ENCODE results near the gene LRCH1.

The LRCH1 gene

GRCh38 chr13:46552303-46552682 lies 677 bp upstream of the LRCH1 start:
- Histone ChIP-seq H3K27ac (ENCODE audit: low read length, poor library complexity, severe bottlenecking) (no peak overlapping the region), H3K79me1 (replicated peaks; ENCODE audit: low read length, poor library complexity, severe bottlenecking) (peaks cover 4% of the 10 kb centered on the region), H3K9me3 (ENCODE audit: control insufficient read depth, low read length) (no peaks in the 10 kb centered on the region), H2BK120ac (ENCODE audit: low read depth, low read length) (no peak overlapping the region), H3K4me1 (ENCODE audit: control insufficient read depth, insufficient read depth, low read depth, low read length) (peaks cover 7% of the 10 kb centered on the region), H2BK5ac (ENCODE audit: low read depth, low read length, poor library complexity, severe bottlenecking) (no peak overlapping the region), H2BK12ac (ENCODE audit: low read length in 2 of 2) (peak overlapping the region; percentile 50 to 83), H3K23ac (ENCODE audit: low read length in 2 of 2) (no peak overlapping the region), H4K91ac (ENCODE audit: low read length) (no peak overlapping the region), H3K27me3 (ENCODE audit: control insufficient read depth in 1 of 2, insufficient read depth in 1 of 2, low read length in 2 of 2) (no peaks in the 10 kb centered on the region), H2AFZ (ENCODE audit: low read depth, low read length) (peak overlapping the region; percentile 67), H4K8ac (ENCODE audit: low read length) (no peak overlapping the region), H3K4ac (ENCODE audit: low read depth in 1 of 2, low read length in 2 of 2) (peak overlapping the region in 1 of 2 experiments; percentile 73), H2BK15ac (ENCODE audit: low read depth, poor library complexity, severe bottlenecking) (no peak overlapping the region), H3K4me2 (ENCODE audit: low read length, poor library complexity, severe bottlenecking) (peak overlapping the region; percentile 87), H3K4me3 (ENCODE audit: insufficient read depth in 1 of 2, low read depth in 1 of 2, low read length in 2 of 2) (peak overlapping the region; percentile 81 to 86), H3K18ac (ENCODE audit: low read depth in 1 of 2, low read length in 2 of 2) (peak overlapping the region; percentile 61 to 88), H3K9ac (ENCODE audit: low read length) (peak overlapping the region; percentile 86), H3K14ac (ENCODE audit: low read length in 2 of 2) (no peak overlapping the region), H2AK5ac (ENCODE audit: low read length, severe bottlenecking) (peak overlapping the region; percentile 1), H3K36me3 (ENCODE audit: control insufficient read depth in 1 of 2, insufficient read depth in 2 of 2, low read depth in 1 of 2, low read length in 2 of 2) (no peaks in the 10 kb centered on the region)
- DNase-seq: no peak
- 47% methylated on average over 12 of the region's 12 CpGs for WGBS

DNA sequence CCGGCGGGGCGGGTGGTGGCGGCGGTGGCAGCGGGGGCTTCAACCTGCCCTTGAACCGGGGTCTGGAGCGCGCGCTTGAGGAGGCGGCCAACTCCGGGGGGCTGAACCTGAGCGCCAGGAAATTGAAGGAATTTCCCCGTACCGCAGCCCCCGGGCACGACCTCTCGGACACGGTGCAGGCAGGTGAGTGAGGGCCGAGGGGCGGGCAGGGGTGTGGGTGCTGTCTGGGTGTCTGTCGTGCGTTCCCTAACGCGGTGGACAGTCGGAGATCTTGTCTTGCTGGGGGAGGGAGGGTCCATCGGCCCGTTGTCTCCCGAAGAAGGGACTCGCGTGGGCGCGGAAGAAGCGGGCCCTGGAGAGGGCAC lies 533 bp downstream of the LRCH1 start:
- no peak for DNase-seq
- Histone ChIP-seq H3K27ac (ENCODE audit: low read length, poor library complexity, severe bottlenecking) (peak overlapping the region; percentile 44), H3K23ac (ENCODE audit: low read length in 2 of 2) (peak overlapping the region in 1 of 2 experiments; percentile 81), H3K4me1 (ENCODE audit: control insufficient read depth, insufficient read depth, low read depth, low read length) (peaks cover 7% of the 10 kb centered on the region), H3K36me3 (ENCODE audit: control insufficient read depth in 1 of 2, insufficient read depth in 2 of 2, low read depth in 1 of 2, low read length in 2 of 2) (no peaks in the 10 kb centered on the region), H2AFZ (ENCODE audit: low read depth, low read length) (peak overlapping the region; percentile 66), H3K9ac (ENCODE audit: low read length) (peak overlapping the region; percentile 96), H4K91ac (ENCODE audit: low read length) (peak overlapping the region; percentile 55), H3K4me3 (ENCODE audit: insufficient read depth in 1 of 2, low read depth in 1 of 2, low read length in 2 of 2) (peak overlapping the region; percentile 86 to 98), H3K79me1 (replicated peaks; ENCODE audit: low read length, poor library complexity, severe bottlenecking) (peaks cover 4% of the 10 kb centered on the region), H3K4ac (ENCODE audit: low read depth in 1 of 2, low read length in 2 of 2) (peak overlapping the region; percentile 19 to 78), H2BK12ac (ENCODE audit: low read length in 2 of 2) (peak overlapping the region in 1 of 2 experiments; percentile 67), H3K14ac (ENCODE audit: low read length in 2 of 2) (peak overlapping the region in 1 of 2 experiments; percentile 95), H3K18ac (ENCODE audit: low read depth in 1 of 2, low read length in 2 of 2) (peak overlapping the region; percentile 88 to 96), H3K27me3 (ENCODE audit: control insufficient read depth in 1 of 2, insufficient read depth in 1 of 2, low read length in 2 of 2) (no peaks in the 10 kb centered on the region), H2BK120ac (ENCODE audit: low read depth, low read length) (peak overlapping the region; percentile 96), H2AK5ac (ENCODE audit: low read length, severe bottlenecking) (no peak overlapping the region), H4K8ac (ENCODE audit: low read length) (peak overlapping the region; percentile 35), H3K9me3 (ENCODE audit: control insufficient read depth, low read length) (no peaks in the 10 kb centered on the region), H3K4me2 (ENCODE audit: low read length, poor library complexity, severe bottlenecking) (peak overlapping the region; percentile 91), H2BK5ac (ENCODE audit: low read depth, low read length, poor library complexity, severe bottlenecking) (peak overlapping the region; percentile 48), H2BK15ac (ENCODE audit: low read depth, poor library complexity, severe bottlenecking) (peak overlapping the region; percentile 92)
- WGBS: 0% methylated on average over 30 of the region's 34 CpGs

DNA sequence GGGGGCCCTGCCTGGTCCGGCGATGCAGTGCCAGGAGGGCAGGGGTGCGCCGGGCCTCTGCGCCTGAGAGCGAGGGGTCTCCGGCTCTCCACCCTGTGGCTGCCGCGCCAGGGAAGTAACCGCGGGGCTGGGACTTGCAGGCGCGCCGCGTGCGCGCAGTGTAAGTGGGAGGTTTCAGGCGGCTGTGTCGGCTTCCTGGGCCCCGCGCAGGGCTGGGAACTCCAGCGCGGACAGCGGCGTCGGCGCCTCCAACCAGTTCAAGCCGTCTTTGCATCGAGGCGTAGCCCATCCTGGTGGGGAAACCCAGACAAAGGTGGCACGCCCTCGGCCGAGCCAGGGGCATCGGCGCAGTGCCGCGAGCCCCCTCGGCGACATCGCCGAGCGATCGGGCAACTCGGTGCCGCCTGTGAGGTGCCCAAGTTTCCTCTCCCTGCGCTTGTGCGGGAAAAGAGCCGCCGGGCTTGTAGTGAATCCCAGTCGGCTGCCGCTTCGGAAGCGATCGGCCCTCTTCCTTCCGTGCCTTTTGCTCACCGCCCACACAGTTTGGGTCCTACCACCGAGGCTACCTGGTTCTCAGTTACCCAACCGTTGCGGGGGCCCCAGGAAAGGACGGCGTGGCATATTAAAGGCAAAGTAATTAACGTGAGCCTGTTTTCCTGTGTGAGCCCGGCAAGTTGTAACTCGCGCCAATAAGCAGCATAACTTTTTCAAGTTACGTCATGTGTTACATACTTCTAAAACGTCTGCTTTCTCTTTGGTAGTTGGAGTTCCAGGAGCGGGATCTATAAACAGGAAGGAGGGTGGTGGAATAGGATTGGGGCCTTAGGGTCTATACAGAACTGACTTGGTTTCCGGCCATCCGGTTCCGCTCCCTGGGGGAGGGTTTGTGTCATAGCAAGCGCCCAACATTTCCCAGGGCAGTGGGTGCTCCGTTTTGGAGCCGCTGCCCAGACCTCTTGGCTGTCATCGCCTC lies 1.2 kb downstream of the LRCH1 start:
- Histone ChIP-seq H3K9me3 (ENCODE audit: control insufficient read depth, low read length) (no peaks in the 10 kb centered on the region), H2AK5ac (ENCODE audit: low read length, severe bottlenecking) (no peak overlapping the region), H4K8ac (ENCODE audit: low read length) (peak overlapping the region; percentile 69), H2AFZ (ENCODE audit: low read depth, low read length) (peak overlapping the region; percentile 66), H2BK120ac (ENCODE audit: low read depth, low read length) (peak overlapping the region; percentile 80), H2BK5ac (ENCODE audit: low read depth, low read length, poor library complexity, severe bottlenecking) (no peak overlapping the region), H3K36me3 (ENCODE audit: control insufficient read depth in 1 of 2, insufficient read depth in 2 of 2, low read depth in 1 of 2, low read length in 2 of 2) (no peaks in the 10 kb centered on the region), H3K9ac (ENCODE audit: low read length) (peak overlapping the region; percentile 96), H2BK12ac (ENCODE audit: low read length in 2 of 2) (peak overlapping the region in 1 of 2 experiments; percentile 67), H3K4me1 (ENCODE audit: control insufficient read depth, insufficient read depth, low read depth, low read length) (peaks cover 7% of the 10 kb centered on the region), H4K91ac (ENCODE audit: low read length) (peak overlapping the region; percentile 55), H3K4me3 (ENCODE audit: insufficient read depth in 1 of 2, low read depth in 1 of 2, low read length in 2 of 2) (peak overlapping the region; percentile 86 to 98), H3K23ac (ENCODE audit: low read length in 2 of 2) (peak overlapping the region in 1 of 2 experiments; percentile 81), H2BK15ac (ENCODE audit: low read depth, poor library complexity, severe bottlenecking) (peak overlapping the region; percentile 76), H3K4ac (ENCODE audit: low read depth in 1 of 2, low read length in 2 of 2) (peak overlapping the region; percentile 19 to 78), H3K14ac (ENCODE audit: low read length in 2 of 2) (peak overlapping the region in 1 of 2 experiments; percentile 95), H3K27ac (ENCODE audit: low read length, poor library complexity, severe bottlenecking) (peak overlapping the region; percentile 59), H3K79me1 (replicated peaks; ENCODE audit: low read length, poor library complexity, severe bottlenecking) (peaks cover 4% of the 10 kb centered on the region), H3K27me3 (ENCODE audit: control insufficient read depth in 1 of 2, insufficient read depth in 1 of 2, low read length in 2 of 2) (no peaks in the 10 kb centered on the region), H3K18ac (ENCODE audit: low read depth in 1 of 2, low read length in 2 of 2) (peak overlapping the region; percentile 88 to 96), H3K4me2 (ENCODE audit: low read length, poor library complexity, severe bottlenecking) (peak overlapping the region; percentile 91)
- peak; percentile 97 for DNase-seq
- WGBS: under 1% methylated on average over 72 of the region's 75 CpGs

GRCh38 chr13:46554951-46555350 lies 2.0 kb downstream of the LRCH1 start:
- 78% methylated on average over 2 of the region's 2 CpGs for WGBS
- Histone ChIP-seq H3K27ac (ENCODE audit: low read length, poor library complexity, severe bottlenecking) (peak overlapping the region; percentile 59), H4K91ac (ENCODE audit: low read length) (no peak overlapping the region), H3K23ac (ENCODE audit: low read length in 2 of 2) (peak overlapping the region in 1 of 2 experiments; percentile 56), H3K4ac (ENCODE audit: low read depth in 1 of 2, low read length in 2 of 2) (no peak overlapping the region), H2AFZ (ENCODE audit: low read depth, low read length) (no peak overlapping the region), H2BK5ac (ENCODE audit: low read depth, low read length, poor library complexity, severe bottlenecking) (no peak overlapping the region), H3K4me3 (ENCODE audit: insufficient read depth in 1 of 2, low read depth in 1 of 2, low read length in 2 of 2) (peak overlapping the region; percentile 86 to 98), H3K14ac (ENCODE audit: low read length in 2 of 2) (no peak overlapping the region), H3K18ac (ENCODE audit: low read depth in 1 of 2, low read length in 2 of 2) (peak overlapping the region; percentile 71 to 72), H2BK120ac (ENCODE audit: low read depth, low read length) (no peak overlapping the region), H3K79me1 (replicated peaks; ENCODE audit: low read length, poor library complexity, severe bottlenecking) (peaks cover 4% of the 10 kb centered on the region), H2BK15ac (ENCODE audit: low read depth, poor library complexity, severe bottlenecking) (no peak overlapping the region), H3K9me3 (ENCODE audit: control insufficient read depth, low read length) (no peaks in the 10 kb centered on the region), H2AK5ac (ENCODE audit: low read length, severe bottlenecking) (no peak overlapping the region), H4K8ac (ENCODE audit: low read length) (no peak overlapping the region), H3K36me3 (ENCODE audit: control insufficient read depth in 1 of 2, insufficient read depth in 2 of 2, low read depth in 1 of 2, low read length in 2 of 2) (no peaks in the 10 kb centered on the region), H2BK12ac (ENCODE audit: low read length in 2 of 2) (no peak overlapping the region), H3K27me3 (ENCODE audit: control insufficient read depth in 1 of 2, insufficient read depth in 1 of 2, low read length in 2 of 2) (no peaks in the 10 kb centered on the region), H3K4me1 (ENCODE audit: control insufficient read depth, insufficient read depth, low read depth, low read length) (peaks cover 7% of the 10 kb centered on the region), H3K4me2 (ENCODE audit: low read length, poor library complexity, severe bottlenecking) (peak overlapping the region; percentile 91), H3K9ac (ENCODE audit: low read length) (peak overlapping the region; percentile 96)
- peak; percentile 84 for DNase-seq
